ENCODE data around the gene ADGRG1.

The ADGRG1 gene

DNA sequence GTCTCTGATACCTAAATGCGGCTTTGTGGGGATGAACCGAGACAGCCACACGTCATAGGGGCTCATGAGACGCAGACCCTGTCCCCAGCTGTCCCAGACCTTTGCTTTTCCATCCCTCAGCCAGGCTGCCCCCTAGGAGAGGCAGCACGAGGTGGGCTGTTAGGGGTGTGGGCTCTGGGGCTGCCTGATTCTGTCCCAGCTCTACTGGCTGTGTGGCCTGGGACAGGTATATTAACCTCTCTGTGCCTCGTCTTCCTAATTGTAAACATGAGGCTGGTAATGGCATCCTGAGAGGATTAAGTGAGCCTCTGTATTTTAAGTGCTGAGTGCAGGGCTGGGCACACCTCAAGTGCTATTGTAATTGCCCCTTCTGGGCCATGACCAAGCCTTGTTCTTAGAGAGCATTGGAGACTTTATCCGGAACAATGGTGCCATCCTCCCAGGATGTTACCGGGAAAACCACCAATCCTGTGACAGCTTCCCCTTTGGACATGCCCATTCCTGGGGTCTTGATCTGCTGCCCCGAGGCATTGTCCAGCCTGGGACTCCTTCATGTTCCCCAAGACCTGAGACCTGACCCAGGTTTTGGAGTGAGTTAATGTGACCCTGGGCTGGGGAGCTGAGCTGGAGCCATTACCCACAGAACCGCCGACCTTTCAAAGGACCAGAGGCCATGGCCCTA is 5.1 kb downstream of the ADGRG1 start:
- peaks cover 22% of the 10 kb centered on the region for H3K27me3 Mint-ChIP-seq
- no peak overlapping the region for H3K4me3 Mint-ChIP-seq
- H3K4me1 Mint-ChIP-seq: peaks cover 10% of the 10 kb centered on the region
- DNase-seq: no peak
- no peaks in the 10 kb centered on the region for H3K36me3 Mint-ChIP-seq (ENCODE audit: low read depth)
- no peak for ATAC-seq
- no peak overlapping the region for H3K27ac Mint-ChIP-seq
- H3K9me3 Mint-ChIP-seq: no peaks in the 10 kb centered on the region

- H3K4me1 Mint-ChIP-seq: peaks cover 7% of the 10 kb centered on the region
- peaks cover 16% of the 10 kb centered on the region for H3K27me3 Mint-ChIP-seq
- ATAC-seq (peak; percentile 11), DNase-seq (no peak)
- no peaks in the 10 kb centered on the region for H3K36me3 Mint-ChIP-seq (ENCODE audit: low read depth)
- no peaks in the 10 kb centered on the region for H3K9me3 Mint-ChIP-seq
- no peak overlapping the region for H3K4me3 Mint-ChIP-seq
- no peak overlapping the region for H3K27ac Mint-ChIP-seq
These were observed 5.7 kb downstream of the ADGRG1 start for GRCh38 chr16:57634171-57634570.

DNA sequence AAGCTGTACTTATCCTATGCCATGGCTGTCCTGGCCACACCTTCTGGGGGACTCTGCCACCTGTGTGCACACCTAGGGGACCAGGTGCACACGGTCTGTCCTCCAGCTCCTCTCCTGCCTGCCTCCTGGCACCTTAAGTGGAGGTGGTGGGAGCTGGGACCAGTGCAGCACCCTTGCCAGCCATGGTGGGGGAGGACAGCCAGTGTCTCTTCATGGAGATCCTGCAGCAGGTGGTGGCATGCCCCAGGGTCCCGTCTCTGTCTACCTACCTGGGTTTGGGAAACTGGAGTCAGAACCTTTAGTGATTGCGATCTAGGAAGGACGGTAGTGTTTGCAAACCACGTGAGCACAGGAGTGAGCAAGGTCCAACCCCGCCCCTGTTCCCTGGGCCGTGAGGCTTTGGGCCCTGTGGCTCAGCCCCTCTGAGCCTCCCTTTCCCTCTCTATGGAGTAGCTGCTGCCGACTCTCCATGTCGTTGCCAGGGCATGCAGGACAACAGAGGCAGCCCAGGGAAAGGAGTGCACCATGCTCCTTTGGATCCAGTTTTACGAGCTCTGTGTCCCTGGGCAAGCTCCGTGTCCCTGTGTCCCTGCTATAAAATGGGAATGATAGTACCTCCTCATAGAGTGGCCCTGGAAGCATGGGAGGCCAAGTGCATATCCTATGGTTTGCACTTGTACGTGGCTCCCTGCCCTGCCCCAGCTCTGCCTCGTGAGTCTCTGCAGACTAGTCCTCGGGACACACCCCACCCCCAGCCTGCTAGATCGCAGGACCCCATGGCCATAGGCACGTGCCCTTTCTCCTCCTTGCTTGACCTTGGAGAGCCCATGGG is 7.1 kb downstream of the ADGRG1 start:
- Mint-ChIP-seq H3K27ac (no peak overlapping the region), H3K27me3 (peaks cover 11% of the 10 kb centered on the region), H3K4me1 (peaks cover 5% of the 10 kb centered on the region), H3K4me3 (no peak overlapping the region), H3K36me3 (ENCODE audit: low read depth) (no peaks in the 10 kb centered on the region), H3K9me3 (no peaks in the 10 kb centered on the region)
- DNase-seq: no peak
- no peak for ATAC-seq

DNA sequence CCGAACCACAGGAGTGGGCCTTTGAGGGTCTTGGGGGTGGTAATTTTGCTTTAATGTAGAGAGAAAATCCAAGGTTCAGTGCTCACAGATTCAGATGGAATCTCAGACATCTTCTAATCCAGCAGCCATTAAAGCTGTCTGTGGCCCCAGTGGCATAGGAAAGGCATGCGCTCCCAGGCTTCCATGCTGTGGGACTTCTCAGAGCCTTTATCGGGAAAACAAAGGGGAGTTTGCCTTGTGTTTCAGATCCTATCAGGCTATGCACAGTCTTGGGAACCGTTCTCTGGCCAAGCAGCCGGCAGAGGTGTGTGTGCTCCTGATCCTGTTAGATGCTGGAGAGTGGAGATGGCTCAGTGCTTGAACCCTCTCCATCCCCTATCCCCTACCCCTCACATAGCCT is 7.8 kb downstream of the ADGRG1 start:
- Mint-ChIP-seq H3K27me3 (peaks cover 8% of the 10 kb centered on the region), H3K27ac (no peak overlapping the region), H3K4me1 (peaks cover 5% of the 10 kb centered on the region), H3K9me3 (no peaks in the 10 kb centered on the region), H3K4me3 (no peak overlapping the region), H3K36me3 (ENCODE audit: low read depth) (no peaks in the 10 kb centered on the region)
- ATAC-seq (no peak), DNase-seq (no peak)

- H3K27me3 Mint-ChIP-seq: peaks cover 8% of the 10 kb centered on the region
- no peak overlapping the region for H3K4me3 Mint-ChIP-seq
- H3K4me1 Mint-ChIP-seq: peaks cover 5% of the 10 kb centered on the region
- no peaks in the 10 kb centered on the region for H3K9me3 Mint-ChIP-seq
- H3K27ac Mint-ChIP-seq: no peak overlapping the region
- ATAC-seq (no peak), DNase-seq (no peak)
- no peaks in the 10 kb centered on the region for H3K36me3 Mint-ChIP-seq (ENCODE audit: low read depth)
These were observed 8.6 kb downstream of the ADGRG1 start for GRCh38 chr16:57637020-57637419.

- H3K27ac Mint-ChIP-seq: no peak overlapping the region
- peaks cover 5% of the 10 kb centered on the region for H3K4me1 Mint-ChIP-seq
- peaks cover 8% of the 10 kb centered on the region for H3K27me3 Mint-ChIP-seq
- H3K9me3 Mint-ChIP-seq: no peaks in the 10 kb centered on the region
- DNase-seq (no peak), ATAC-seq (no peak)
- no peaks in the 10 kb centered on the region for H3K36me3 Mint-ChIP-seq (ENCODE audit: low read depth)
- no peak overlapping the region for H3K4me3 Mint-ChIP-seq
These were observed 9.0 kb downstream of the ADGRG1 start for GRCh38 chr16:57637424-57637823.

- H3K9me3 Mint-ChIP-seq: no peaks in the 10 kb centered on the region
- ATAC-seq: no peak
- H3K27ac Mint-ChIP-seq: no peak overlapping the region
- H3K4me3 Mint-ChIP-seq: no peak overlapping the region
- H3K27me3 Mint-ChIP-seq: peaks cover 8% of the 10 kb centered on the region
- no peak for DNase-seq
- no peaks in the 10 kb centered on the region for H3K36me3 Mint-ChIP-seq (ENCODE audit: low read depth)
- peaks cover 5% of the 10 kb centered on the region for H3K4me1 Mint-ChIP-seq
These were observed 9.5 kb downstream of the ADGRG1 start for GRCh38 chr16:57637965-57638364.

DNA sequence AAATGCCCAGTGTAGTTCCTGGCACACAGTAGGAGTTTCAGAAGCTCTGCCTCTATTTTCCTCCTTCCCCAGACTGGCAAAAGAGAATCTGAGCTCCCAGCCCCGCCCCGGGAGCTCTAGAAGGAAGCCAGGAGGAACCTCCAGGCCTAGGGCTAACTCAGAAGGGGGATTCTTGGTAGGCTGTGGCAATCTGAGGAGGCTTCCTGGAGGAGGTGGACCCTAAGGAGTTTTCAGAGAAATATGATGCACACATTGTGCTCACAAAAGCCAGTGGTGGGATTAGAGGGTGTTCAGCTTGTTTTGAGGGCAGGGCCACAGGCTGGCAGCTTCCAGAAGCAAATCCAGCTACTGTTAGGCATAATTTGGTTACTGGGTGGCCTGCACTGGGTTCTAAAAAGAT is 10.0 kb downstream of the ADGRG1 start:
- H3K4me1 Mint-ChIP-seq: peaks cover 5% of the 10 kb centered on the region
- no peaks in the 10 kb centered on the region for H3K9me3 Mint-ChIP-seq
- H3K27me3 Mint-ChIP-seq: peaks cover 8% of the 10 kb centered on the region
- no peak overlapping the region for H3K27ac Mint-ChIP-seq
- H3K36me3 Mint-ChIP-seq (ENCODE audit: low read depth): no peaks in the 10 kb centered on the region
- DNase-seq (no peak), ATAC-seq (no peak)
- no peak overlapping the region for H3K4me3 Mint-ChIP-seq

DNA sequence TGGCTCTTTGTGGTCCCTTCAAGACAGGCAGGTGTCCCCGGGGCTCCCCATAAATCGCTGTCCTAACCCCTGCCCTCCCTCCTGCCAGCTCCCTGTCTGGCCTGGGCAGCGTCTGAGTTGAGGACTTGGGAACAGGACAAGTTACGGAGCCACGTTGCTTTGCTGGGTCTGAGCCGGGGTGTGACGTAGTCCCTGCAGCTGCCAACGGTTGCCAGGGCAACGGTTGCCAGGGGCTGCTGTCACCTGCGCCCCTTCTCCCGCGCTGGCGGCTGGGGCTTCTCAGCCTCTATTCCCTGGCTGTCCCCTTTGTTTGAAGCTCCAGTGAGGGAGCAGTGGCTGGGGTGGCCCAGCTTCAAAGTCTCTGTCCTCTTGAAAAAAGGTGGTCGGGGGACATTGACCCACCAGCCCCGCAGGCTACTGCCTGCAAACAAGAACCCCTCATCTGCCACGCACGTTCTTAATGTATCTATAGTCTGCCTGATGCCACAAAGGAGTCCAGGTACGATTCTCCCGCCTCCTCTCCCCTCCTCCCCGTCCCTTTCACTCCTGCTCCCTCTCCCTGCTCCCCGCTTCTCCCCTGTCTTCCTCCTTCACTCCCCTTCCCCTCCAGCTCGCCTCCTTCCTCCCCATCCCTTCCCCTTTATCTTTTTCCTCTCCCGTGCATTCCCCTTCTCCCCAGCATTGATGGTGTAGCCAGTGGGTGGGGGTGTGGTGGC is 10.9 kb downstream of the ADGRG1 start:
- H3K36me3 Mint-ChIP-seq (ENCODE audit: low read depth): no peaks in the 10 kb centered on the region
- peaks cover 5% of the 10 kb centered on the region for H3K4me1 Mint-ChIP-seq
- H3K27me3 Mint-ChIP-seq: peaks cover 8% of the 10 kb centered on the region
- ATAC-seq: peak; percentile 34
- H3K9me3 Mint-ChIP-seq: no peaks in the 10 kb centered on the region
- DNase-seq: peak; percentile 22
- H3K27ac Mint-ChIP-seq: no peak overlapping the region
- no peak overlapping the region for H3K4me3 Mint-ChIP-seq

DNA sequence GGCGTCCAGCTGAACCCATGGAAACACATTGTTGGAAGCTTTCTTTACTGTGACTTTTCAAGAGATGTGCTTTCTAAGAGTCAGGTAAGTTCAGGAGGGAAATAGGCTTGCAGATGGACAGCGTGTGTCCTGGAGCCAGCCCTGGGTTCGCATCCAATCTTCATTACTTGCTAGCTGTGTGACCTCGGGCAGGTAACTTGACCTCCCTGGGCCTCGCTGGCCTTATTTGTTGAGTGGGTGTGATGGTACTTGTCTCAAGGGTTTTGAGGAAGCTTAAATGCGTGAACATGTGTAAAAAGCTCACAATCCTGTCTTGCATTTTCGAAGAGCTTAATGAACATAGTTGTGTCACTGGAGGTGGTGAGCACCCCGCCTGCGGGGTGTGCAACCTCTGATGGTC is 11.8 kb downstream of the ADGRG1 start:
- H3K9me3 Mint-ChIP-seq: no peaks in the 10 kb centered on the region
- H3K36me3 Mint-ChIP-seq (ENCODE audit: low read depth): no peaks in the 10 kb centered on the region
- ATAC-seq (no peak), DNase-seq (no peak)
- peaks cover 8% of the 10 kb centered on the region for H3K27me3 Mint-ChIP-seq
- peaks cover 5% of the 10 kb centered on the region for H3K4me1 Mint-ChIP-seq
- H3K27ac Mint-ChIP-seq: no peak overlapping the region
- no peak overlapping the region for H3K4me3 Mint-ChIP-seq

DNA sequence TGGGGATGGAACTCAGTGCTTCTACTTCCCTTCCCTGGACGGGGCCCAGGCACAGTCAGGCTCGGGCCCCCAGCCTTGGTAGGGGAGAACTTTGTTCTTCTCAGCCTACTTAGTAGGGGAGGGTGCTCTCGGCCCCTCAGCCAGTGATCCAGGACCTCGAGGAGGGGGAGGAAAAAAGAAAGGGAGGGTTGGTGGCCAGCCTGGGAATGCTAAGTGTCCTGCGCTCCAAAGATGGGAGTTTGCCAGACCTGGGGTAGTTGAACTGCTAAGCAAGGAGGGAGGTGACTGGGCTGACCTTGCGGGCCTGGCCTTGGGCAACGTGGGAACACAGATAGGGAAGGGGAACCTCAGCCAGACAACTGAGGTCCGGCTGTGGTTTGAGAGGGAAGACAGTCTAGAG is 12.2 kb downstream of the ADGRG1 start:
- H3K9me3 Mint-ChIP-seq: no peaks in the 10 kb centered on the region
- no peak for DNase-seq
- no peak overlapping the region for H3K27ac Mint-ChIP-seq
- no peak for ATAC-seq
- peaks cover 6% of the 10 kb centered on the region for H3K4me1 Mint-ChIP-seq
- no peaks in the 10 kb centered on the region for H3K36me3 Mint-ChIP-seq (ENCODE audit: low read depth)
- peaks cover 8% of the 10 kb centered on the region for H3K27me3 Mint-ChIP-seq
- H3K4me3 Mint-ChIP-seq: no peak overlapping the region

DNA sequence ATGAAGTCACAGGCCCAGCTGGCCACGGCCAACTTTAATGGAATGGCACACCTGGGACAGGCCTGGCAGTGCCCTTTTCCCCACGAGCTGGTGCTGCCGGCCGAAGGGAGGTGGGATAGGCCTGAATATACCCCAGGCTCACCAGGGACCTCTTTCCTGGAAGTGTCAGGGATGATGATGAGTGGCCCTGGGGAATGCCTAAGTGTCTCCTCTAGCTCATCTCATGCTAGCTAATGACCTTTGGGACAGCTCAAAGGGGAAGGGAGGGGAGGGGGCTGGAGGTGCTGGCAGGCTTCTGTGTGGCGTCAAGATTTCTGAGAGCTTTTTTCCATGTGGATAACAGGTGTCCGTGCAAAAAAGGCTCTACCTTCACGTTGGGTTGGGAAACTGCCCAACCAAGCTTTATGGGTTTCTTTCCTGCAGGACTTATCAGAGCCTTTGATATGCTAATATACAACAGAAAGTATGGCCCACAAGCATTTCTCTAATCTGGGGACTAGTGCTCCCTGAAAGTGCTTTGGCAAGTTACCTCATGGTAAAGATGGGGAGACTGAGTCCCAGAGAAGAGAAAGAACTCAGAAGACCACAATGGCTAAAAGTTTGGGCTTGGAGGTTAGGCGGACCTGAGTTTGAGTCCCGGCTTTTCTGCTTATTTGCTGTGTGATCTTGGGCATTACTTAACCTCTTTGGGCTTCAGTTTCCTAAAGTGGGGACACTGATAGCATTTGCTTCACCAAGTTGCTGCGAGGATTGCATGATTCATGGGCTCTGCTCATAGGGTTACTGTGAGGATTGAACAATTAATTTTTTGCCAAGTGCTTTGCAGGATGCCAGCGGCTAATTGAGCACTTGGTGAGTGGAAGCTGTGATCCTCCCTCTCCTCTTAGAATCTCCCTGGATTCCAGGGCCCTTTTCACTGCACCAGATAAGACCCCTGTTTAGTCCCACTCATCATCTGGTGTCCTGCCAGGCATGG is 14.0 kb downstream of the ADGRG1 start:
- no peak overlapping the region for H3K4me3 Mint-ChIP-seq
- H3K9me3 Mint-ChIP-seq: no peaks in the 10 kb centered on the region
- peaks cover 14% of the 10 kb centered on the region for H3K4me1 Mint-ChIP-seq
- H3K36me3 Mint-ChIP-seq (ENCODE audit: low read depth): no peaks in the 10 kb centered on the region
- DNase-seq (no peak), ATAC-seq (no peak)
- H3K27me3 Mint-ChIP-seq: no peaks in the 10 kb centered on the region
- H3K27ac Mint-ChIP-seq: no peak overlapping the region

DNA sequence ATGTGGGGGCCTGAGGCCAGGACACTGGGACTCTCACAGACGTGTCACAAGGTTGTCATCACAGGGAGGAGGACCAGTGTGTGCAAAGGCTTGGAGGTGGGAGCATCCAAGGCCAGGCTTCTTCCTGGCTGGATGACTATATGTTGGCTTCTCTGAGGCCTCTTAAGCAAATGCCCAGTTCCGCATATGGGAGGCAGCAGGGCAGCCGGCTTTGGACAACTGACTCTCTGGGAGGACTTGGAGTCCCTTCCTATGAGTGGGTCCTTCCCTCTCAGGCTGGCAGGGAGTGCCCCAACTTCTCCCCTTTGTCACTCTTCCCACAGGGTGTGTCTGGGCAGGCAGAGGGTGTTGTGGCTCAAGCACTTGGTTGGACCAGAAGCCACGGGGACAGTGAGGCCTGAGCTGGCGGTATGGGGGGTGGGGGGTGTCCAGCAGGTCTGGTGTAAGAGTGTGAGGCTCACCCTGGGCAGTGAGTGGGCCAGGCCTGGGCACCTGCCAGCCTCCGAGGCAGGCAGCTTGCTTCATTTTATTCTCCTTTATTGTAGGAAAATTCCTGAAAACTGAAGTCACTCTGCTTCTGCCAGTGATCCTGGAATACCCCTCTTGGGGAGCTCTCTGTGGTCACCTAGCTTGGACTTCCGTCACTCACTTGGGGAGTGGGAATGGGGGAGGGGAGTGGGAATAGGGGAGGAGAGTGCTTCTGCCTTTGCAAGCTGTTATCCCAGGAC is 14.9 kb downstream of the ADGRG1 start:
- Mint-ChIP-seq H3K9me3 (no peaks in the 10 kb centered on the region), H3K27me3 (no peaks in the 10 kb centered on the region), H3K4me3 (no peak overlapping the region), H3K4me1 (peaks cover 23% of the 10 kb centered on the region), H3K36me3 (ENCODE audit: low read depth) (peaks cover 2% of the 10 kb centered on the region), H3K27ac (no peak overlapping the region)
- no peak for ATAC-seq
- no peak for DNase-seq
